HepG2 (cell line): ENCODE measurements around the gene FANCD2.

Experiments used
- CREB1 ChIP-seq, 2 experiments: fragments of 450-650 bp in 1 of 2; IDR thresholded peaks; 2 replicates each; pipeline ENCODE4 v1.6.1; 2016 to 2017; ENCODE audit warnings: control low read depth in 1 of 2, mild to moderate bottlenecking in 1 of 2, missing compliant biosample characterization in 1 of 2, missing genetic modification characterization in 1 of 2
- CTCF ChIP-seq: sonication (generic); formaldehyde crosslinking; IDR thresholded peaks from 2 replicates; pipeline ENCODE4 v1.5.0; 2020; ENCODE audit warnings: mild to moderate bottlenecking, missing genetic modification reagents, moderate library complexity
- ZSCAN30 ChIP-seq: sonication (generic); formaldehyde crosslinking; IDR thresholded peaks from 2 replicates; pipeline ENCODE4 v1.5.0; 2020; ENCODE audit warnings: mild to moderate bottlenecking, missing genetic modification reagents

- no peak for TF ChIP-seq ZSCAN30 (CRISPR knock-in tag)
- no peak for TF ChIP-seq CTCF (CRISPR knock-in tag)
- no peak for TF ChIP-seq CREB1 (IDR thresholded peaks at IDR 0.05)
- no peak for TF ChIP-seq CREB1 (CRISPR knock-in tag; IDR thresholded peaks at IDR 0.05)
Observed at GRCh38 chr3:10090179-10090578, 63.9 kb downstream of the FANCD2 start.
